Smooth muscle cell (in vitro differentiated cells): ENCODE results near the gene EXOC5. TPM values are rescaled to one million over a fixed set of nuclear protein-coding genes. Genes with fewer than 3 reads are reported as not detected.

ENCODE experiments used
- DNase-seq: peaks from one replicate; lab custom pipeline; 2025; ENCODE audit not compliant: unreplicated experiment; lab: John Stamatoyannopoulos, UW
- H2AFZ ChIP-seq: fragments of 200-600 bp; sonication (generic); 2 replicates; pipeline ENCODE4 v1.6.0; 2016; ENCODE audit warnings: antibody characterized with exemption, low read depth, mild to moderate bottlenecking
- H3F3A ChIP-seq: fragments of 200-600 bp; sonication (generic); 2 replicates; pipeline ENCODE4 v1.6.0; 2017; ENCODE audit warnings: antibody characterized with exemption, low read depth
- H3K27ac ChIP-seq: fragments of 200-600 bp; sonication (generic); 2 replicates; pipeline ENCODE4 v1.5.1; 2016; ENCODE audit warnings: low read depth, mild to moderate bottlenecking
- H3K27me3 ChIP-seq: fragments of 200-600 bp; sonication (generic); 2 replicates; pipeline ENCODE4 v1.6.1; 2016; ENCODE audit warnings: low read depth, mild to moderate bottlenecking
- H3K36me3 ChIP-seq: fragments of 200-600 bp; sonication (generic); 2 replicates; pipeline ENCODE4 v1.5.1; 2016; ENCODE audit warnings: low read depth
- H3K4me1 ChIP-seq: fragments of 200-600 bp; sonication (generic); 2 replicates; pipeline ENCODE4 v1.5.1; 2016; ENCODE audit warnings: low read depth
- H3K4me2 ChIP-seq: fragments of 200-600 bp; sonication (generic); 2 replicates; pipeline ENCODE4 v1.6.0; 2016; ENCODE audit warnings: mild to moderate bottlenecking
- H3K4me3 ChIP-seq: fragments of 200-600 bp; sonication (generic); 2 replicates; pipeline ENCODE4 v1.5.1; 2016; ENCODE audit warnings: mild to moderate bottlenecking
- H3K79me2 ChIP-seq: fragments of 200-600 bp; sonication (generic); 2 replicates; pipeline ENCODE4 v1.6.0; 2016; ENCODE audit warnings: low read depth, mild to moderate bottlenecking
- H3K9ac ChIP-seq: fragments of 200-600 bp; sonication (generic); 2 replicates; pipeline ENCODE4 v1.6.0; 2016; ENCODE audit warnings: low read depth
- H3K9me3 ChIP-seq: fragments of 200-600 bp; sonication (generic); replicated peaks from 2 replicates; pipeline ENCODE4 v1.5.1; 2016; ENCODE audit warnings: low read depth
- H4K20me1 ChIP-seq: fragments of 200-600 bp; sonication (generic); 2 replicates; pipeline ENCODE4 v1.6.0; 2016; ENCODE audit warnings: low read depth
- CTCF ChIP-seq: fragments of 200-600 bp; sonication (generic); IDR thresholded peaks from 2 replicates; pipeline ENCODE4 v1.5.1; 2017; ENCODE audit warnings: borderline replicate concordance, mild to moderate bottlenecking, antibody characterized with exemption; ENCODE audit not compliant: insufficient read depth, poor library complexity, severe bottlenecking
- WGBS: methylation state at CpG from one replicate; pipeline ENCODE4 v1.1.7; 2016; ENCODE audit warnings: low lambda C conversion rate; 5-methylcytosine and 5-hydroxymethylcytosine counted together
- polyA plus RNA-seq: library from polyadenylated mRNA; unstranded; fragments of >200 nt; fragmentation: Nextera tagmentation; extraction: Ambion mirVana; gene quantifications from 2 replicates; pipeline ENCODE4 v1.2.1, GENCODE V29; 2016
- total RNA-seq: library from RNA; depleted of rRNA; stranded (reverse); fragments of >200 nt; gene quantifications from 2 replicates; pipeline ENCODE4 v1.2.3, GENCODE V29; 2014

Gene EXOC5
- total and polyA plus RNA-seq, 2 experiments from 2014 or later: 50.6 to 56.4 TPM

GRCh38 chr14:57199921-57200320, 68.8 kb downstream of the EXOC5 start:
- TF ChIP-seq CTCF: no peak
- DNase-seq: no peak

GRCh38 chr14:57189070-57189469, 79.6 kb downstream of the EXOC5 start:
- H3K9ac ChIP-seq: no peak overlapping the region
- no peak overlapping the region for H2AFZ ChIP-seq
- TF ChIP-seq CTCF: peak; percentile 16
- H3F3A ChIP-seq: no peaks in the 10 kb centered on the region
- no peak overlapping the region for H3K4me3 ChIP-seq
- H3K4me1 ChIP-seq: no peaks in the 10 kb centered on the region
- no peaks in the 10 kb centered on the region for H3K9me3 ChIP-seq
- no peaks in the 10 kb centered on the region for H3K36me3 ChIP-seq
- H4K20me1 ChIP-seq: no peaks in the 10 kb centered on the region
- no peak overlapping the region for H3K27ac ChIP-seq
- H3K4me2 ChIP-seq: no peak overlapping the region
- 81% methylated on average over 7 of the region's 7 CpGs for WGBS
- no peaks in the 10 kb centered on the region for H3K79me2 ChIP-seq
- no peak for DNase-seq
- H3K27me3 ChIP-seq: no peaks in the 10 kb centered on the region

More at GRCh38 chr14:57199921-57200320, 68.8 kb downstream of the EXOC5 start:
- H3K9me3 ChIP-seq: no peaks in the 10 kb centered on the region
- no peaks in the 10 kb centered on the region for H3F3A ChIP-seq
- 90% methylated on average over 6 of the region's 6 CpGs for WGBS
- H3K4me3 ChIP-seq: no peak overlapping the region
- no peaks in the 10 kb centered on the region for H3K27me3 ChIP-seq
- H3K27ac ChIP-seq: no peak overlapping the region
- H3K36me3 ChIP-seq: no peaks in the 10 kb centered on the region
- H3K9ac ChIP-seq: no peak overlapping the region
- no peaks in the 10 kb centered on the region for H4K20me1 ChIP-seq
- no peak overlapping the region for H3K4me2 ChIP-seq
- no peaks in the 10 kb centered on the region for H3K4me1 ChIP-seq
- no peaks in the 10 kb centered on the region for H3K79me2 ChIP-seq
- H2AFZ ChIP-seq: no peak overlapping the region

- no peaks in the 10 kb centered on the region for H4K20me1 ChIP-seq
- WGBS: 32% methylated on average over 5 of the region's 5 CpGs
- no peak overlapping the region for H3K4me3 ChIP-seq
- no peaks in the 10 kb centered on the region for H3K9me3 ChIP-seq
- no peaks in the 10 kb centered on the region for H3K4me1 ChIP-seq
- no peaks in the 10 kb centered on the region for H3K79me2 ChIP-seq
- H3F3A ChIP-seq: no peaks in the 10 kb centered on the region
- H3K4me2 ChIP-seq: no peak overlapping the region
- no peak overlapping the region for H3K27ac ChIP-seq
- H3K27me3 ChIP-seq: no peaks in the 10 kb centered on the region
- no peak overlapping the region for H2AFZ ChIP-seq
- H3K36me3 ChIP-seq: no peaks in the 10 kb centered on the region
- H3K9ac ChIP-seq: no peak overlapping the region
- no peak for DNase-seq
- peak; percentile 41 for TF ChIP-seq CTCF
Observed at GRCh38 chr14:57182760-57183503, 85.8 kb downstream of the EXOC5 start.

GRCh38 chr14:57179273-57179672, 89.4 kb downstream of the EXOC5 start:
- Histone ChIP-seq H3F3A (no peaks in the 10 kb centered on the region), H3K27me3 (no peaks in the 10 kb centered on the region), H3K9me3 (no peaks in the 10 kb centered on the region), H3K9ac (no peak overlapping the region), H3K36me3 (no peaks in the 10 kb centered on the region), H3K4me1 (no peaks in the 10 kb centered on the region), H3K79me2 (no peaks in the 10 kb centered on the region), H3K27ac (no peak overlapping the region), H3K4me3 (no peak overlapping the region), H4K20me1 (no peaks in the 10 kb centered on the region), H3K4me2 (no peak overlapping the region), H2AFZ (no peak overlapping the region)
- DNase-seq: no peak
- 85% methylated on average over 4 of the region's 4 CpGs for WGBS
- TF ChIP-seq CTCF: no peak
